NCI-H1694 treated with DMSO at 0.1 percent for 48 hours (cell line): ENCODE data around the gene SLC25A51.
A peak's percentile ranks its signal among the peaks of the same experiment; 100 is the strongest.

ENCODE experiments used
- DNase-seq: peaks from one replicate; lab custom pipeline; 2025; lab: John Stamatoyannopoulos, UW

The SLC25A51 gene

GRCh38 chr9:37936965-37937364 lies 33.0 kb upstream of the SLC25A51 start:
- peak; percentile 2 for DNase-seq

GRCh38 chr9:37936376-37936775 lies 32.4 kb upstream of the SLC25A51 start:
- no peak for DNase-seq

- DNase-seq: no peak
Measured at GRCh38 chr9:37935096-37935495, 31.2 kb upstream of the SLC25A51 start.

GRCh38 chr9:37931592-37931991 lies 27.7 kb upstream of the SLC25A51 start:
- no peak for DNase-seq

GRCh38 chr9:37929441-37929895 lies 25.5 kb upstream of the SLC25A51 start:
- no peak for DNase-seq

- DNase-seq: no peak
Measured at GRCh38 chr9:37928552-37929430, 24.9 kb upstream of the SLC25A51 start.

GRCh38 chr9:37927601-37928551 lies 23.9 kb upstream of the SLC25A51 start:
- DNase-seq: no peak

- no peak for DNase-seq
Measured at GRCh38 chr9:37927132-37927531, 23.2 kb upstream of the SLC25A51 start.

- no peak for DNase-seq
Measured at GRCh38 chr9:37926737-37927118, 22.8 kb upstream of the SLC25A51 start.

- DNase-seq: no peak
Measured at GRCh38 chr9:37925786-37926736, 22.1 kb upstream of the SLC25A51 start.

GRCh38 chr9:37925006-37925405 lies 21.1 kb upstream of the SLC25A51 start:
- DNase-seq: no peak

GRCh38 chr9:37924538-37924937 lies 20.6 kb upstream of the SLC25A51 start:
- no peak for DNase-seq

- DNase-seq: no peak
Measured at GRCh38 chr9:37923796-37924427, 20.0 kb upstream of the SLC25A51 start.

GRCh38 chr9:37923118-37923795 lies 19.3 kb upstream of the SLC25A51 start:
- DNase-seq: no peak

- no peak for DNase-seq
Measured at GRCh38 chr9:37922363-37923117, 18.6 kb upstream of the SLC25A51 start.

GRCh38 chr9:37921546-37922300 lies 17.8 kb upstream of the SLC25A51 start:
- DNase-seq: no peak

GRCh38 chr9:37921168-37921510 lies 17.2 kb upstream of the SLC25A51 start:
- no peak for DNase-seq

GRCh38 chr9:37920471-37921167 lies 16.7 kb upstream of the SLC25A51 start:
- no peak for DNase-seq

- DNase-seq: no peak
Measured at GRCh38 chr9:37919956-37920335, 16.0 kb upstream of the SLC25A51 start.
